CD4-positive, CD25-positive, alpha-beta regulatory T cell (primary cell): ENCODE results near the gene SSU72. TPM values are rescaled to one million over a fixed set of nuclear protein-coding genes. Genes with fewer than 3 reads are reported as not detected.
"Not testable (repeated sequence)": the region's sequence is repeated elsewhere in the genome, so short reads cannot be mapped to it uniquely, and the experiment has no call there.

Experiments
- ATAC-seq, 2 donors: fragments of 150-1000 bp; cut with Tn5 transposase; one replicate each; pipeline ENCODE4 v1.10.0; 2021; ENCODE audit warnings: low read depth in 2 of 2, moderate number of reproducible peaks in 2 of 2, moderate library complexity in 1 of 2
- DNase-seq, 3 donors: peaks; one replicate each; pipeline versions ENCODE4 v3.0.0 to v3.0.0-alpha.2; 2012 to 2022; ENCODE audit warnings: mixed read lengths in 1 of 3
- H3K27ac ChIP-seq: one replicate; pipeline ENCODE4 v1.7.0; 2013; ENCODE audit warnings: mild to moderate bottlenecking, low read length; ENCODE audit not compliant: insufficient read depth, poor library complexity, severe bottlenecking
- H3K27me3 ChIP-seq: one replicate; pipeline ENCODE4 v1.7.0; 2013; ENCODE audit warnings: low read length; ENCODE audit not compliant: control insufficient read depth, insufficient read depth
- H3K36me3 ChIP-seq: one replicate; pipeline ENCODE4 v1.7.0; 2013; ENCODE audit warnings: mild to moderate bottlenecking, low read length, moderate library complexity; ENCODE audit not compliant: control insufficient read depth, insufficient read depth
- H3K4me1 ChIP-seq: 2 replicates; pipeline ENCODE4 v1.7.0; 2013; ENCODE audit warnings: mild to moderate bottlenecking, low read length; ENCODE audit not compliant: insufficient read depth, control insufficient read depth, poor library complexity, severe bottlenecking
- H3K4me3 ChIP-seq: one replicate; pipeline ENCODE4 v1.7.0; 2013; ENCODE audit warnings: low read depth, mild to moderate bottlenecking, low read length, moderate library complexity
- H3K9me3 ChIP-seq, 2 experiments: 1 replicate in 1 of 2; 2 replicates in 1 of 2; pipeline ENCODE4 v1.7.0; 2013; ENCODE audit warnings: low read length in 2 of 2, mild to moderate bottlenecking in 1 of 2, moderate library complexity in 1 of 2; ENCODE audit not compliant: control insufficient read depth in 2 of 2
- H3K27ac Mint-ChIP-seq, 3 donors: one replicate each; pipeline ENCODE4 v1.8.0; 2020 to 2022; ENCODE audit warnings: mild to moderate bottlenecking in 3 of 3, mixed read lengths in 3 of 3, moderate library complexity in 2 of 3
- H3K27me3 Mint-ChIP-seq: one replicate; pipeline ENCODE4 v1.8.0; 2022; ENCODE audit warnings: mild to moderate bottlenecking, mixed read lengths
- H3K36me3 Mint-ChIP-seq: one replicate; pipeline ENCODE4 v1.8.0; 2020; ENCODE audit warnings: mixed read lengths
- H3K4me1 Mint-ChIP-seq, 4 donors: one replicate each; pipeline ENCODE4 v1.8.0; 2020 to 2022; ENCODE audit warnings: mixed read lengths in 4 of 4, mild to moderate bottlenecking in 1 of 4
- H3K4me3 Mint-ChIP-seq, 4 donors: one replicate each; pipeline ENCODE4 v1.8.0; 2020 to 2022; ENCODE audit warnings: mild to moderate bottlenecking in 4 of 4, mixed read lengths in 4 of 4, moderate library complexity in 3 of 4
- H3K9me3 Mint-ChIP-seq, 7 donors: one replicate each; pipeline ENCODE4 v1.8.0; 2020 to 2022; ENCODE audit warnings: mixed read lengths in 7 of 7, mild to moderate bottlenecking in 3 of 7, moderate library complexity in 2 of 7
- polyA plus RNA-seq, 4 donors: library from polyadenylated mRNA; unstranded; fragments of 300-500 nt; fragmentation: Illumina TruSeq; gene quantifications; one replicate each; pipeline ENCODE4 v1.2.3, GENCODE V29; 2021
- total RNA-seq: library from RNA; stranded (reverse); gene quantifications from one replicate; pipeline ENCODE4 v1.2.3, GENCODE V29; 2022

The SSU72 gene
- total and polyA plus RNA-seq, 5 donors from 2014 or later: 104 to 279 (median 201) TPM

GRCh38 chr1:1522536-1522935, 52.1 kb downstream of the SSU72 start:
- H3K27ac Mint-ChIP-seq, H3K4me1 Mint-ChIP-seq: not testable (repeated sequence)

DNA sequence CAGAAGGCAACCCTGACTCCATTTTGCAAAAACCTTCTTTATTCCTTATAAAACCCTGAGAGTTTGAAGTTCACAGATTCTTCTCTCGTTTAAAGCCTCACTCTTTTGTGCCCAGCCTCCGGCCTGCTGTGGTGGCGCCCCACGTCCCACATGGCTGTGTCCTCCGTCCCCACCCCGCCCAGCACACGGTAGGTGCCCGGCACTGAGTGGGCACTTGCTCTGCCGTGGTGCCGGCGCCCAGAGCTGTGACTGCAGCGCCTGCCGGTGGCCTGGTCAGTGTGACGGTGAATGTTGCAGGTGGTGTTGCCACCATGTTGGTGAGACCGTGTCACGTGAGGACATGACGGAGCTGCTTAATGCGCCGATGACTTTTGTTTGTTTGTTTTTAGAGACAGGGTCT, 53.3 kb downstream of the SSU72 start:
- Mint-ChIP-seq H3K27ac (no peak overlapping the region), H3K27me3 (no peaks in the 10 kb centered on the region), H3K4me3 (no peak overlapping the region), H3K36me3 (no peaks in the 10 kb centered on the region), H3K4me1 (no peaks in the 10 kb centered on the region), H3K9me3 (no peaks in the 10 kb centered on the region)
- Histone ChIP-seq H3K4me1 (no peaks in the 10 kb centered on the region), H3K4me3 (no peak overlapping the region), H3K36me3 (peaks cover 10% of the 10 kb centered on the region), H3K9me3 (no peaks in the 10 kb centered on the region), H3K27me3 (no peaks in the 10 kb centered on the region), H3K27ac (no peak overlapping the region)
- DNase-seq (no peak), ATAC-seq (no peak)

More at GRCh38 chr1:1522536-1522935, 52.1 kb downstream of the SSU72 start:
- not testable (repeated sequence) for H3K27me3 ChIP-seq, H3K4me1 ChIP-seq, H3K9me3 Mint-ChIP-seq, H3K4me3 Mint-ChIP-seq, ATAC-seq, DNase-seq, H3K27me3 Mint-ChIP-seq, H3K27ac ChIP-seq, H3K9me3 ChIP-seq, H3K4me3 ChIP-seq, H3K36me3 Mint-ChIP-seq
- peaks cover 15% of the 10 kb centered on the region for H3K36me3 ChIP-seq

DNA sequence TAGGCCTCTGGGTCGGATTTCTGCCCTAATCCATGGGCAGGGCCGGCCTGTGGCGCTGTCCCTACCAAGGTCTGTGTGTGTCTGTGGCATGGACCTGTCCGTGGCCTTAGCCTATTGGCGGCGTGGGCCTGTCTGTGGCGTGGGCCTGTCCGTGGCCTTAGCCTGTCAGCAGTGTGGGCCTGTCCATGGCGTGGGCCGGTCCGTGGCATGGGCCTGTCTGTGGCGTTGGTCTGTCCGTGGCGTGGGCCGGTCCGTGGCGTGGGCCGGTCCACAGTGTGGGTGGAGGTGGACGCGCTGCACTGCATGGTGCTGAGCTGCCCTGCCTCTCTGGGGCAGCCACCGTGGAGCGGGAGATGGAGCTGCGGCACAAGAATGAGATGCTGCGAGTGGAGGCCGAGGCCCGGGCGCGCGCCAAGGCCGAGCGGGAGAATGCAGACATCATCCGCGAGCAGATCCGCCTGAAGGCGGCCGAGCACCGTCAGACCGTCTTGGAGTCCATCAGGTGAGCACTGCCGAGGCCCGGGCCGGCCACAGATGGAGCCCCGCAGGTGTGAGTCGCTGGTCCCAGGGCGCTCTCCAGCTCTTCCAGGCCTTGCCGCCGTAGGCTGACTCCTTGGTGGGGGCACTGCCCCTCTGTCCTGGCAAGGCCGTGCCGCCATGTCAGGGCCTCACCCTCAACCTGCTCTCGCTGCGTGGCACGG, 54.7 kb downstream of the SSU72 start:
- H3K9me3 Mint-ChIP-seq, H3K4me1 ChIP-seq, H3K36me3 ChIP-seq, H3K36me3 Mint-ChIP-seq, H3K9me3 ChIP-seq, H3K27me3 Mint-ChIP-seq, ATAC-seq, H3K27ac ChIP-seq, DNase-seq, H3K4me3 ChIP-seq, H3K4me1 Mint-ChIP-seq, H3K27me3 ChIP-seq, H3K4me3 Mint-ChIP-seq, H3K27ac Mint-ChIP-seq: not testable (repeated sequence)

DNA sequence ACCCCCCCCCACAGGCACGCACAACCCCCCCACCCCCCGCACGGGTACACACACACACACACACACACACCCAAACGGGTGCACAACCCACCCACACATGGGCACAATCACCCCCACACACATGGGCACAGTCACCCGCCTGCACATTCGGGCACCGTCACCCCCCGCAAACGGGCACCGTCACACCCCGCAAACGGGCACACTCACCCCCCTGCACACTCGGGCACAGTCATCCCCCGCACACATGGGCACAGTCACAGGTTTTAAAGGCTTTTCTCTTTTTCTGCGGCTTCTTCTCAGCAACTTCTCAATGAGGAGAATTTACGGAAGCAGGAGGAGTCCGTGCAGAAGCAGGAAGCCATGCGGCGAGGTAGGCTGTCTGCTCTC, 56.0 kb downstream of the SSU72 start:
- H3K27me3 Mint-ChIP-seq, H3K4me1 ChIP-seq, ATAC-seq, DNase-seq, H3K9me3 Mint-ChIP-seq, H3K4me1 Mint-ChIP-seq, H3K4me3 Mint-ChIP-seq, H3K27ac ChIP-seq, H3K27me3 ChIP-seq, H3K36me3 ChIP-seq, H3K9me3 ChIP-seq, H3K36me3 Mint-ChIP-seq, H3K27ac Mint-ChIP-seq, H3K4me3 ChIP-seq: not testable (repeated sequence)

DNA sequence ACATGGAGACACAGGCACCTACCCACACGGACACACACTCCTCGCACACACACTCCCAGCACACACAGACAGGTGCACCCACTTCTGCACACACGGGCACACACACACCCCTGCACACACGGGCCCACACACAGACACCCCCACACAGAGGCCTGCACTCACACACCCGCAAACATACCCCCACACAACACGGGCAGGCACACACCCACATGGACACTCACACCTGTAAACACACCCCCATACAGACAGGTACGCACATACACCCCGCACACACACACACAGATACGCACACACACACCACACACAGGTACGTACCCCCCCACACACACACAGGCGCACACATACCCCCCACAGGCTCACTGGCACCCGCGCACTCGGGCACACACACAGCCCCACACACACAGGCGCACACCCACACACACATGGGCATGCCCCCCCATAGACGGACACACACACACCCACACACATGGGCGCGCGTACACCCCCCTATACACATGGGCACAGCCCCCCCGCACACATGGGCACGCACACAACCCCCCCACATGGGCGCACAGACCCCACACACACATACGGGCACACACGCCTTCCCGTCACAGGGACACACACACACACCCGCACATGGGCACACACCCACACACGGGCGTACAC, 56.6 kb downstream of the SSU72 start:
- DNase-seq (no peak), ATAC-seq (no peak)
- H3K4me1 ChIP-seq: no peaks in the 10 kb centered on the region
- no peak overlapping the region for H3K4me3 ChIP-seq
- Mint-ChIP-seq H3K4me3 (no peak overlapping the region), H3K4me1 (peaks cover 0 to 9% (median 0%) of the 10 kb centered on the region in 4 donors), H3K27ac (peak overlapping the region in 1 of 3 donors; percentile 60), H3K36me3 (no peaks in the 10 kb centered on the region), H3K9me3 (no peaks in the 10 kb centered on the region), H3K27me3 (no peaks in the 10 kb centered on the region)
- peaks cover 7% of the 10 kb centered on the region for H3K36me3 ChIP-seq
- H3K27me3 ChIP-seq: no peaks in the 10 kb centered on the region
- no peaks in the 10 kb centered on the region for H3K9me3 ChIP-seq
- no peak overlapping the region for H3K27ac ChIP-seq

- not testable (repeated sequence) for H3K27me3 ChIP-seq, H3K4me3 Mint-ChIP-seq, H3K36me3 Mint-ChIP-seq, H3K27ac Mint-ChIP-seq, H3K4me3 ChIP-seq, H3K4me1 ChIP-seq, DNase-seq, H3K9me3 Mint-ChIP-seq, H3K27ac ChIP-seq, H3K36me3 ChIP-seq, H3K27me3 Mint-ChIP-seq, H3K9me3 ChIP-seq, ATAC-seq
- peaks cover 0 to 13% (median 0%) of the 10 kb centered on the region in 4 donors for H3K4me1 Mint-ChIP-seq
These were observed 57.7 kb downstream of the SSU72 start for GRCh38 chr1:1516923-1517322.

DNA sequence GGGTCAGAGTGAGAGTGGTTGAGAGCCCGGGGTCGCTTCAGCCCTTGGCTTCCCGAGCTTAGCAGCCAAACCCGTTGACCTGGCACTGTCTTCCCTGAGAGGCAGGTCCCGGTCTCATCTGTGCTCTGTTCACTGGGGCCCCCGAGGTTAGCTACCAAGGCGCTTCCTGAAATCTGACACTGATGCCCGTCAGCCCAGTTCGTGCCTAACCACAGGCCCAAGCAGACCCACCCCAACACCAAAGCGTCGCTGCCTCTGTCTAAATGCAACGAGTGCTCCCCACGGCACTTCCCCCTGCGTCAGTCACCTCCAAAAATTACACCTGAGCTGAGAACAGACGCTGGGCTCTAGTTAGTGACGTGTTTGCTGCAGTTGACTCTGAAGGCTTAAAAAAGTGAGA, 60.3 kb downstream of the SSU72 start:
- not testable (repeated sequence) for H3K27ac ChIP-seq, H3K36me3 Mint-ChIP-seq, H3K4me1 ChIP-seq, H3K36me3 ChIP-seq, H3K27me3 Mint-ChIP-seq, H3K4me3 ChIP-seq, H3K9me3 Mint-ChIP-seq, ATAC-seq, H3K4me3 Mint-ChIP-seq, H3K27ac Mint-ChIP-seq, H3K27me3 ChIP-seq, H3K9me3 ChIP-seq, DNase-seq
- H3K4me1 Mint-ChIP-seq: peaks cover 0 to 21% (median 6%) of the 10 kb centered on the region in 4 donors

GRCh38 chr1:1513675-1514074, 61.0 kb downstream of the SSU72 start:
- Mint-ChIP-seq H3K4me1 (peaks cover 0 to 21% (median 6%) of the 10 kb centered on the region in 4 donors), H3K27ac (peak overlapping the region in 1 of 3 donors; percentile 29), H3K4me3 (peak overlapping the region in 2 of 4 donors; percentile 75 to 78)
- H3K27me3 ChIP-seq, H3K4me1 ChIP-seq, H3K27me3 Mint-ChIP-seq, H3K9me3 ChIP-seq, ATAC-seq, H3K4me3 ChIP-seq, H3K36me3 ChIP-seq, H3K27ac ChIP-seq, H3K36me3 Mint-ChIP-seq, DNase-seq, H3K9me3 Mint-ChIP-seq: not testable (repeated sequence)
